ENCODE data around the gene REM2. TPM values are rescaled to one million over a fixed set of nuclear protein-coding genes. Genes with fewer than 3 reads are reported as not detected.

REM2 gene
- total RNA-seq, 1 experiment from 2014 or later: 0.98 TPM

- peak; percentile 94 to 98 for DNase-seq
- Histone ChIP-seq H3K9me3 (ENCODE audit: insufficient read depth, low read depth) (no peaks in the 10 kb centered on the region), H3K9me2 (ENCODE audit: insufficient read depth) (no peaks in the 10 kb centered on the region), H3F3A (ENCODE audit: insufficient read depth, low read depth) (peaks cover 6% of the 10 kb centered on the region), H3K4me2 (peak within 1 kb of the TSS; percentile 95), H4K20me1 (ENCODE audit: insufficient read depth) (no peaks in the 10 kb centered on the region), H3K4me3 (peak within 1 kb of the TSS; percentile 85), H3K79me2 (ENCODE audit: low read depth) (peaks cover 19% of the 10 kb centered on the region), H3K4me1 (replicated peaks; ENCODE audit: insufficient read depth) (peaks cover 32% of the 10 kb centered on the region), H3K27me3 (ENCODE audit: insufficient read depth, low read depth) (no peaks in the 10 kb centered on the region), H3K36me3 (ENCODE audit: low read depth) (peaks cover 21% of the 10 kb centered on the region), H3K27ac (peak within 1 kb of the TSS; percentile 42), H2AFZ (peak within 1 kb of the TSS; percentile 89)
- ChIA-PET POLR2A (ENCODE audit: unreplicated experiment) (interaction anchor here (0.6 to 1.0 kb wide), 6 partner anchors 53 to 497 kb away, joined by 3 to 13 read pairs (median 4); partner anchors contain the start of genes ACIN1, AJUBA and C14orf119), CTCF (interaction anchor here (0.6 to 1.6 kb wide), 4 partner anchors 26 to 106 kb away, joined by 3 to 8 read pairs (median 4); partner anchors contain the start of gene HAUS4)
- TF ChIP-seq CTCF (conservative IDR thresholded peaks at IDR 0.05): no peak
- TF ChIP-seq EZH2 (IDR thresholded peaks at IDR 0.05; ENCODE audit: low read depth): no peak
- intact Hi-C loops (cut with micrococcal nuclease; ENCODE audit: unreplicated experiment): loop anchor here (5.0 kb wide), 1 partner anchor 128 kb away; the partner anchor contains the start of gene CDH24
- TSS peak; percentile 47 for BruUV-seq (replicated peaks)
These were observed 46.3 kb downstream of the REM2 start, which contains the start of gene PRMT5 for GRCh38 chr14:22929104-22929960. Gene PRMT5 (minus strand): TSS chr14:22929376. CDS start chr14:22929361, 15 bp downstream.

- H4K20me1 ChIP-seq (ENCODE audit: insufficient read depth): no peaks in the 10 kb centered on the region
- TF ChIP-seq EZH2 (IDR thresholded peaks at IDR 0.05; ENCODE audit: low read depth) (no peak), CTCF (conservative IDR thresholded peaks at IDR 0.05) (no peak)
- H3K4me2 ChIP-seq: peak overlapping the region; percentile 72
- H3K9me2 ChIP-seq (ENCODE audit: insufficient read depth): no peaks in the 10 kb centered on the region
- peak overlapping the region; percentile 42 for H3K27ac ChIP-seq
- H3K27me3 ChIP-seq (ENCODE audit: insufficient read depth, low read depth): no peaks in the 10 kb centered on the region
- peaks cover 19% of the 10 kb centered on the region for H3K79me2 ChIP-seq (ENCODE audit: low read depth)
- H2AFZ ChIP-seq: peak overlapping the region; percentile 68
- peak overlapping the region; percentile 55 for H3K4me3 ChIP-seq
- BruUV-seq (replicated peaks): no TSS peak
- peaks cover 6% of the 10 kb centered on the region for H3F3A ChIP-seq (ENCODE audit: insufficient read depth, low read depth)
- ChIA-PET CTCF (interaction anchor here (0.7 to 1.6 kb wide), 4 partner anchors 25 to 128 kb away, joined by 3 to 8 read pairs (median 4); partner anchors contain the start of gene HAUS4), POLR2A (ENCODE audit: unreplicated experiment) (interaction anchor here (0.6 to 0.8 kb wide), 3 partner anchors 104 to 497 kb away, joined by 3 to 5 read pairs (median 4); no protein-coding TSS in a partner anchor)
- peaks cover 15% of the 10 kb centered on the region for H3K36me3 ChIP-seq (ENCODE audit: low read depth)
- H3K4me1 ChIP-seq (replicated peaks; ENCODE audit: insufficient read depth): peaks cover 32% of the 10 kb centered on the region
- intact Hi-C loops (cut with micrococcal nuclease; ENCODE audit: unreplicated experiment): loop anchor here (2.0 to 5.0 kb wide), 2 partner anchors 53 to 127 kb away; partner anchors contain the start of genes AJUBA and CDH24
- peak in 1 of 2 experiments; percentile 39 for DNase-seq
- no peaks in the 10 kb centered on the region for H3K9me3 ChIP-seq (ENCODE audit: insufficient read depth, low read depth)
These were observed 46.9 kb downstream of the REM2 start for GRCh38 chr14:22929961-22930364.

GRCh38 chr14:22932146-22932545 lies 49.1 kb downstream of the REM2 start:
- Histone ChIP-seq H2AFZ (no peak overlapping the region), H3K36me3 (ENCODE audit: low read depth) (no peaks in the 10 kb centered on the region), H3K4me2 (no peak overlapping the region), H3K79me2 (ENCODE audit: low read depth) (peaks cover 19% of the 10 kb centered on the region), H3K4me3 (no peak overlapping the region), H3K4me1 (replicated peaks; ENCODE audit: insufficient read depth) (peaks cover 24% of the 10 kb centered on the region), H3F3A (ENCODE audit: insufficient read depth, low read depth) (peaks cover 6% of the 10 kb centered on the region; the same call in 1 of the 2 replicates), H4K20me1 (ENCODE audit: insufficient read depth) (no peaks in the 10 kb centered on the region), H3K27ac (no peak overlapping the region), H3K9me3 (ENCODE audit: insufficient read depth, low read depth) (no peaks in the 10 kb centered on the region), H3K27me3 (ENCODE audit: insufficient read depth, low read depth) (no peaks in the 10 kb centered on the region), H3K9me2 (ENCODE audit: insufficient read depth) (no peaks in the 10 kb centered on the region)
- BruUV-seq (replicated peaks): no TSS peak
- CTCF ChIA-PET: no interaction called here
- no peak for TF ChIP-seq CTCF (conservative IDR thresholded peaks at IDR 0.05)
- no peak for TF ChIP-seq EZH2 (IDR thresholded peaks at IDR 0.05; ENCODE audit: low read depth)
- POLR2A ChIA-PET (ENCODE audit: unreplicated experiment): no interaction called here
- DNase-seq: no peak
- intact Hi-C loops (cut with micrococcal nuclease; ENCODE audit: unreplicated experiment): no loop called here

All from PC-9 (cell line).